ENCODE results near the gene MEIS2. TPM values are rescaled to one million over a fixed set of nuclear protein-coding genes. Genes with fewer than 3 reads are reported as not detected.

Gene MEIS2
- total RNA-seq, 1 donor from 2014 or later: 58.5 TPM

- no peak overlapping the region for H3K4me3 Mint-ChIP-seq
- H3K4me1 Mint-ChIP-seq: peaks cover 66% of the 10 kb centered on the region
- H3K36me3 Mint-ChIP-seq (ENCODE audit: low read depth): peaks cover 2% of the 10 kb centered on the region
- H3K27ac Mint-ChIP-seq (ENCODE audit: unreplicated experiment): no peak overlapping the region
- no peaks in the 10 kb centered on the region for H3K27me3 Mint-ChIP-seq (ENCODE audit: low read depth)
- DNase-seq (ENCODE audit: low read depth, low spot score): no peak
- no peak for TF ChIP-seq CTCF (conservative IDR thresholded peaks at IDR 0.05)
- H3K9me3 Mint-ChIP-seq: no peaks in the 10 kb centered on the region
These were observed 62.3 kb downstream of the MEIS2 start for GRCh38 chr15:37037850-37038715.

- no peak overlapping the region for H3K4me3 Mint-ChIP-seq
- H3K27me3 Mint-ChIP-seq (ENCODE audit: low read depth): no peaks in the 10 kb centered on the region
- H3K9me3 Mint-ChIP-seq: no peaks in the 10 kb centered on the region
- H3K4me1 Mint-ChIP-seq: peaks cover 73% of the 10 kb centered on the region
- peaks cover 5% of the 10 kb centered on the region for H3K36me3 Mint-ChIP-seq (ENCODE audit: low read depth)
- no peak for TF ChIP-seq CTCF (conservative IDR thresholded peaks at IDR 0.05)
- no peak overlapping the region for H3K27ac Mint-ChIP-seq (ENCODE audit: unreplicated experiment)
- DNase-seq (ENCODE audit: low read depth, low spot score): no peak
These were observed 63.2 kb downstream of the MEIS2 start for GRCh38 chr15:37037071-37037655.

GRCh38 chr15:37034835-37035748, 65.3 kb downstream of the MEIS2 start:
- Mint-ChIP-seq H3K4me1 (peaks cover 71% of the 10 kb centered on the region), H3K36me3 (ENCODE audit: low read depth) (peaks cover 6% of the 10 kb centered on the region), H3K4me3 (no peak overlapping the region), H3K9me3 (no peaks in the 10 kb centered on the region), H3K27me3 (ENCODE audit: low read depth) (no peaks in the 10 kb centered on the region), H3K27ac (ENCODE audit: unreplicated experiment) (no peak overlapping the region)
- no peak for TF ChIP-seq CTCF (conservative IDR thresholded peaks at IDR 0.05)
- DNase-seq (ENCODE audit: low read depth, low spot score): no peak

DNA sequence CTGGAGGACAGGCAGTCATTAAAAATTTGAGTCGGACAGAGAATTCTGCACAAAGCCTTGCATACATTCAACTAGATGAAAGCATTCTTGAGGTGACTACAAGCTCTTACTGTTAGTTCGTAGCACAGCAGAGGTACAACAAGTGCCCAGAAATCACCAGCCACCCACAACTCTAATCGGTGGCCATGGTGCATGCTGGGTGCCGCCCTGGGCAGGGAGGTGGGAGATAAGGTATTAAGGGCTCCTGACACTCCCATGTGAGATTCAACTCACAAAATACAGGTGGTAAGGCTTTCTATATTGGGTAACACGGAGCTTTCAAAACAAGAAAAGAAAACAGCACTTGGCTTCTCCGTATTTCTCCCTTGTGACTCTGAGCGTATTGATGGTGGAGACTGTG, 66.0 kb downstream of the MEIS2 start:
- H3K4me3 Mint-ChIP-seq: no peak overlapping the region
- no peak for TF ChIP-seq CTCF (conservative IDR thresholded peaks at IDR 0.05)
- H3K4me1 Mint-ChIP-seq: peaks cover 67% of the 10 kb centered on the region
- DNase-seq (ENCODE audit: low read depth, low spot score): no peak
- no peak overlapping the region for H3K27ac Mint-ChIP-seq (ENCODE audit: unreplicated experiment)
- no peaks in the 10 kb centered on the region for H3K9me3 Mint-ChIP-seq
- H3K36me3 Mint-ChIP-seq (ENCODE audit: low read depth): peaks cover 10% of the 10 kb centered on the region
- no peaks in the 10 kb centered on the region for H3K27me3 Mint-ChIP-seq (ENCODE audit: low read depth)

DNA sequence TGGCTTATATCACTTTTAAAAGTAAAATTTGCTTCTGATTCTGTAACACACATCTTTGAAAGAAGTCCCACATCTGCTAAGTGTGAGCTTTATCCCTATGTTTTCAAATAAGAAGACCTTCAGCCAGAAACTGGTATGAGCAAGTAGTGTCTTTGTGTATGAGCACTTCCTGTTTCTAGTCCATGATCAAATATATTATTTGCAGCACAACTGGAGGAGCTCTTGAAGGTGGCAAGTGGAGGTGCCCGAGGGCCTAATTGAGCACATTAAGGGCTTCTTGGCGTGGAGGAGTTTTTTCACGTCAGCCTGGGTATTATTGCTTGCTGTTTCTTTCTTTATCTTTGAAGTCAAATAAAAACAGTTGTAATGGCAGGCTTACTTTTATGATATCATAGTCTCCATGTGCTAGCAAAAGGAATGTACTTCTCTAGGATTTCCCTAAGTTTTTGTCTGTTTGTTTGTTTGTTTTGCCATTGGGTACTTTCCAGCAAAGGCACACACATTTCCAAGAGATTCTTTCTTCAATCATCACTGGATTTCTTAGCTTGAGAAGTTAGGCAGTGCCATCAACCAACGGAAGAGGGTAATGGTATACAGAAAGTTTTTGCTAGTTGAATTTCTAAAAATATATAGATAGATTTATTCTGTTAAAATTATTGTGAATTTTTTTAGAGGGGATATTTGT, 68.1 kb downstream of the MEIS2 start:
- no peak overlapping the region for H3K27ac Mint-ChIP-seq (ENCODE audit: unreplicated experiment)
- H3K27me3 Mint-ChIP-seq (ENCODE audit: low read depth): no peaks in the 10 kb centered on the region
- no peak for TF ChIP-seq CTCF (conservative IDR thresholded peaks at IDR 0.05)
- H3K4me1 Mint-ChIP-seq: peaks cover 49% of the 10 kb centered on the region
- peaks cover 10% of the 10 kb centered on the region for H3K36me3 Mint-ChIP-seq (ENCODE audit: low read depth)
- no peaks in the 10 kb centered on the region for H3K9me3 Mint-ChIP-seq
- no peak for DNase-seq (ENCODE audit: low read depth, low spot score)
- H3K4me3 Mint-ChIP-seq: no peak overlapping the region

All from neural crest cell (in vitro differentiated cells).